HG02588 (cell line): ENCODE results near the gene GPBP1.
"Not testable (repeated sequence)": the region's sequence is repeated elsewhere in the genome, so short reads cannot be mapped to it uniquely, and the experiment has no call there.

ENCODE experiments used
- ATAC-seq: cut with Tn5 transposase; IDR thresholded peaks from one replicate; pipeline ENCODE4 v1.9.1; 2021; ENCODE audit warnings: mild to moderate bottlenecking, moderate library complexity; ENCODE audit not compliant: unreplicated experiment

The GPBP1 gene

DNA sequence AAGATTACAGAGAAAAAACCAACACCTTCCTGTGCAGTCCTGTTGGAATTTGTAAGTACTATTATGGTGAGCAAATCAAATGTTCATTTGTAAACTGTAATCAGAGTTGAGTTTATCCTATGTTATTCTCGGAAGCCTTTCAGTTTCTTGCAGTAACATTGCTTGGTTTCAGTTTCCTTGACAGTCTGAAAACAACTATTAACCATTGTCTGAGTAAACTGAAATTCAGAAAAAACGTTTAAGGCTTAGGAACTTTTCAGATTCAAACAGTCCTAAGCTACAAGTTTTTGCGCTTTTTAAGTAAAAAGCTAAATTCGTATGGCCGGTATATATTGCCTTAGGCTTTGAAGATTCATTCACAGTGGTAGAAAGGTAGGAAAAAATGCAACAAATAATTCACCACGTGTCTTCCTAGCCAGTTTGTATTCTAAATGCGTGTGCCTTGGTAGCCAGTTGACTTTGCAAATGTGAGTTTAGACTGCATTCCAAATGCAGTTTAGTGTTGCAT lies 2.5 kb downstream of the GPBP1 start:
- no peak for ATAC-seq

DNA sequence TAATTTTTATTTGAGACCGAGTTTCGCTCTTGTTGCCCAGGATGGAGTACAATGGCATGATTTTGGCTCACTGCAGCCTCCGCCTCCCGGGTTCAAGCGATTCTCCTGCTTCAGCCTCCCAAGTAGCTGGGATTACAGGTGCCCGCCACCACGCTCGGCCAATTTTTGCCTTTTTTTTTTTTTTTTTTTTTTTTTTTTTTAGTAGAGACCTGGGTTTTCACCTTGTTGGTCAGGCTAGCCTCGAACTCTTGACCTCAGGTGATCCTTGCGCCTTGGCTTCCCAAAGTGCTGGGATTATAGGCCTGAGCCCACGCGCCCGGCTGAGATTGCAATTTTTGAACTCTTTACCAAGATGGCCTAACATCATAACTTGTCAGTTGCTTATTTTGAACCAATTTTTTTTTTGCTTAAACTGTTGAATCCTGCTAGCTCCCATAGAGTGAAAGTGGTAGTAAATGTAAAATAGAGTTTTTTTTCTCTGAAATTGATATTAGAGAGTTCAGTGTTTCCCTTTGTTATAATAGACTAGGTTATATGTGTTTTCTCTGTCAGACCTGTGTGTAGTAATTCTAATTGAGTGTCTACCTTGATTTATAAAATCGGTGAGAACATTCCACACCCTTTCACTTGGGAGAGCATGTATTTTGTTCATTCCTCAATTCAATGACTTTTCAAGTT lies 3.8 kb downstream of the GPBP1 start:
- no peak for ATAC-seq

DNA sequence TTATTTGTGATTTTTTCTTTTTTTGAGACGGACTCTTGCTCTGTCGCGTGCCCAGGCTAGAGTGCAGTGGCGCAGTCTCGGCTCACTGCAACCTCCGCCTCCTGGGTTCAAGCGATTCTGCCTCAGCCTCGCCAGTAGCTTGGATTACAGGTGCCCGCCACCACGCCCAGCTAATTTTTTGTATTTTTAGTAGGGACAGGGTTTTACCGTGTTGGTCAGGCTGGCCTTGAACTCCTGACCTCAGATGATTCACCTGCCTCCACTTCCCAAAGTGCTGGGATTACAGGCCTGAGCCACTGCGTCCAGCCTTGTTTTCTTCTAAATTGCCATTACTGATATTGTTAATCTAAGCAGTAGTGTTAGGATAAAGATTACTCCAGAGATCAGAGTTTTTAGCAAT lies 4.4 kb downstream of the GPBP1 start:
- ATAC-seq = not testable (repeated sequence)

DNA sequence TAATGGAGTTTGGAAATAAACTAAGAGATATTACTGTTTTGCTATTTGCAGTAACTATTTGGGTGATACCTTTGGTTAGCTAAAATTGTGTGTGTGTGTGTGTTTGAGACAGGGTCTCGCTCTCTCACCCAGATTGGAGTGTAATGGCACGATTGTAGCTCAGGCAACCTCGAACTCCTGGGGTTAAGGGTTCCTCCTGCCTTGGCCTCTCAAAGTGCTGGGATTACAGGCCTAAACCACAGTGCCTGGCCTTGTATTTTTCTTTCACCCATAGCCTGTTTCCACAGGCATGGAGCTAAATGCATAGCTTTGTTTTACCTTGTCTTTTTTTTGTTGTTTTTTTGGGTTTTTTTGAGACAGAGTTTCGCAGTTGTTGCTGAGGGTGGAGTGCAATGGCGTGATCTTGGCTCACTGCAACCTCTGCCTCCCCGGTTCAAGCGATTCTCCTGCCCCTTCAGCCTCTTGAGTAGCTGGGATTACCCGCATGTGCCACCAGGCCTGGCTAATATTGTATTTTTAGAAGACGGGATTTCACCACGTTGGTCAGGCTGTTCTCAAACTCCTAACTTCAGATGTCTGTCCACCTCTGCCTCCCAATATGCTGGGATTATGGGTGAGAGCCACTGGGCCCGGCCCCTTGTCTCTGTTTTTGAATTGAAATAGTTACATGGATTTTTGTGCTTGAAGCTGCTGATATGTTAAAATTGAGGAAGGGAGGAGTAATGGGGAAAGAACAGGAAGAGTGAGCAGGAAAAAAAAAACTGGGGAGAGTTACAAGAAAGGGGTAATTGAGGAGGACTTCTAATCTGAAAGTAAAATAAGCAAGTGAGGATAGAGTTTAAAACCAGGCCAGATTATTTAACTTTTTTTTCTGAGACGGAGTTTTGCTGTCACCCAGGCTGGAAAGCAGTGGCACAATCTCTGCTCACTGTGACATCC lies 5.7 kb downstream of the GPBP1 start:
- ATAC-seq = no peak

DNA sequence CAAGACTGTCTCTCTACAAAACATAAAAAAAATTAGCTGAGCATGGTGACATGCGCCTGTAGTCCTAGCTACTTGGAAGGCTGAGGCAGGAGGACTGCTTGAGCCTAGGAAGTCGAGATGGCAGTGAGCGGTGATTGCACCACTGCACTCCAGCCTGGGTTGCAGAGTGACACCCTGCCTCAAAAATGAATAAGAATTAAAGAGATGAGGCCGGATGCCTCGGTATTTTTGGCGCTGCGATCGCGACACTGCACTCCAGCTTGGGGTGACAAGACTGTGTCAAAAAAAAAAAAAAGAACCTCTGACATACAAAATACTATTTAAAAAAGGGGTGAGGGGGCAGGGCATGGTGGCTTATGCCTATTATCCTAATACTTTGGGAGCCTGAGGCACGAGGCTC lies 7.3 kb downstream of the GPBP1 start:
- ATAC-seq = no peak

DNA sequence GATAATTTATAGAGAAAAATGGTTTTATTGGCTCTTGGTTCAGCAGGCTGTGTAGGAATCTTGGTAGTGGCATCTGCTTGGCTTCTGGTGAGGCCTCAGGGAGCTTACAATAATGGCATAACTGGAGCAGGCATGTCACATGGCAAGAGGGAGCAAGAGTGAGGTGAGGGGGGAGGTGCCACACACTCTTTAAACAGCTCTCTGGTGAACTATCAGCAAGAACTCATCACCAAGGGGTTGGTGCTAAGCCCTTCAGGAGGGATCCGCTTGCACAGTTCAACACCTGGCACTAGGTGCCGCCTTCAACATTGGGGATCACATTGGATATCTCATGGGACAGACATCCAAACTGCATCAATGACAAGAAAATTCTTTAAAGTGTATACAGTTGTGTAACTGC lies 10.5 kb downstream of the GPBP1 start:
- ATAC-seq = no peak

DNA sequence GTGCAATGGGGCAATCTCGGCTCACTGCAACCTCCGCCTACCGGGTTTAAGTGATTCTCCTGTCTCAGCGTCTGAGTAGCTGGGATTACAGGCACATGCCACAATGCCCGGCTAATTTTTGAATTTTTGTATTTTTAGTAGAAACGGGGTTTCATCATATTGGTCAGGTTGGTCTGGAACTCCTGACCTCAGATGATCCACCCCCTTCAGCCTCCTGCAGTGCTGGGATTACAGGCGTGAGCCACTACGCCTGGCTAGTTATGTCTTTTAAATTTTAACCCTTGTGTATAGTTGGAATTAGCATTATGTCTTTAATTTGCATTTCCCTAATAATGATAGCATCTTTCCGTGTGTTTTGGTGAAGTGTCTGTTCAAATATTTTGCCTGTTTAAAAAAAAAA lies 11.5 kb downstream of the GPBP1 start:
- no peak for ATAC-seq

DNA sequence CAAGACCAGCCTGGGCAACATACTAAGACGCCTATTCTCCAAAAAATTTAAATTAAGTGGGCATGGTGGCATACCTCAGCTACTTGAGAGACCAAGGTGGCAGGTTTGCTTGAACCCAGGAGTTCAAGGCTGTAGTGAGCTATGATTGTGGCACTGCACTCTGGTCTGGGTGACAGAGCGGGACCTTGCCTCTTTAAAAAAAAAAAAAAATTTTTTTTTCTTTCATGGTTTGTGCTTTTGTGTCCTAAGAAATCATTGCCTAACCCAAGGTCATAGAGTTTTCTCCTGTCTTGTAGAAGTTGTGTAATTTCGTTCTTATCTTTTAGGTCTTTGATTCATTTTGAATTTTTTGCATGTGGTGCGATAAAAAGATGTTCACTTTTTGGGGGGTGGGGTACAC lies 12.3 kb downstream of the GPBP1 start:
- no peak for ATAC-seq

DNA sequence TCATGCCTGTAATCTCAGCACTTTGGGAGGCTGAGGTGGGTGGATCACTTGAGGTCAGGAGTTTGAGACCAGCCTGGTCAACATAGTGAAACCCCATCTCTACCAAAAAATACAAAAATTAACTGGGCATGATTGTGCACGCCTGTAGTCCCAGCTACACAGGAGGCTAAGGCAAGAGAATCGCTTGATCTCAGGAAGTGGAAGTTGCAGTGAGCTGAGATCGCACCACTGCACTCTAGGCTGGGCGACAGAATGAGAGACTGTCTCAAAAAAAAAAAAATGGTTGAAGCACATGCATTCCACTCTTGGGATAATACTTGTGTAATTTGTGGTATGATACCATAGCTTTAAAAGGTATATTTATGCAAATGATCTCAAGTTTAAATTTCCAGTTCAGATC lies 14.1 kb downstream of the GPBP1 start:
- not testable (repeated sequence) for ATAC-seq

DNA sequence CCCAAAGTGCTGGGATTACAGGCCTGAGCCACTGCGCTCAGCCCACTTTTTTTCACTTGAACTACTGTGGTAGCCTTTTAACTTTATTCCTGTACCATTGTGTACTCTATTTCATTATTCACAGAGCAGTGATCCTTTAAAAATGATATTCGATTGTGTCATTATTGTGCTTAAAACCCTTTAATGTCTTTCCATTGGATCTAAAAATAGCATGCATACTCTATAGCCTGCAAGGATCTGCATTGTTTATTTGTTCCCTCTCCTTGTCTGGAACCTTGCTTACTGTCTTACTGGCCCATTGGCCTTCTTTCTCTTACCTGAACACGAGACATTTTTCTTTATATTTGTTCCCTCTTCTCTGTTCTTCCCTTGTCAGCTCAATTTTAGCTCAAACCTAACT lies 15.7 kb downstream of the GPBP1 start:
- no peak for ATAC-seq

DNA sequence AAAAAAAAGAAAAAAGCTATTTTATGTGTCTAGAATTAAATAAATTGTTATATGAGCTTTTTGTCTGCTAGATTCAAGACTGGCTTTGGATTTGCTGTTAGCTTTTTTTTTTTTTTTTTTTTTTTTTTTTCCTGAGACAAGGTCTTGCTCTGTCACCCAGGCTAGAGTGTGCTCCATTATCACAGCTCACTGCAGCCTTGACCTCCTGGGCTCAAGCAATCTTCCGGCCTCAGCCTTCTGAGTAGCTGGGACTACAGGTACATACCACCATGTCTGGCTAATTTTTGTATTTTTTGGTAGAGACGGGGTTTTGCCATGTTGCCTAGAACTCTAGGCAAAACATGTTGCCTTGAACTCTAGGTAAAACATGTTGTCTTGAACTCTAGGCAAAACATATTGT lies 16.7 kb downstream of the GPBP1 start:
- no peak for ATAC-seq

DNA sequence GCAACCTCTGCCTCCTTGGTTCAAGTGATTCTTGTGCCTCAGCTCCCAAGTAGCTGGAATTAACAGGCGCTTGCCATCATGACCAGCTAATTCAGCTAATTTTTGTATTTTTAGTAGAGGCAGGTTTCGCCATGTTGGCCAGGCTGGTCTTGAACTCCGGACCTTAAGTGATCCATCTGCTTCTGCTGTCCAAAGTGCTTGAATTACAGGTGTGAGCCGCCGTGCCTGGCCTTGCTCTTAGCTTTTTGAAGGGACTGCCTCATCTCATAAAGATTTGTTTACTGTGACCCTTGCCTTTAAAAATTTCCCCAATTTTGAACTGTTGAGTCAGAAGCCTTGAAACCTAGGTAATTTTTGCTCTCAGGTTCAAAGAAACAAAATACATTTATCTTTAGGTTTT lies 17.3 kb downstream of the GPBP1 start:
- ATAC-seq = no peak

DNA sequence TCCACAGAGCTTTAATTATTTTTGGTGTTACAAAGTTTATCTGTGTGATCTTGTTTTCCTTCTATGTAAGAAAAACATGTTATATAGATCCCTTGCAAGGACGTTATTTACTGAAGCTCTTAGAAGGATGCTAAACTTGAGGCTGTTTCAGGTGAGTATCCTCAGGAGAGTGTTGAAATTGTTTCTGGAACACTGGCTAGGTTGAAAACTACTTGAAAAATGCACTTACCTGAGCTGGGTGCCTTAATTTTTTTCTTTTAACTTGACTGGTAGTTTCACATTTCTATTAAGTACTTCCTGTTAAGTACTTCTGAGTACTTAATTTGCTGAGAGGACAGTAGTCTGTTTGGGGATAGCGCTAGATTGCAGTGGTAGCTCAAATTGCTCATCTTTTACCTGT lies 18.1 kb downstream of the GPBP1 start:
- no peak for ATAC-seq

DNA sequence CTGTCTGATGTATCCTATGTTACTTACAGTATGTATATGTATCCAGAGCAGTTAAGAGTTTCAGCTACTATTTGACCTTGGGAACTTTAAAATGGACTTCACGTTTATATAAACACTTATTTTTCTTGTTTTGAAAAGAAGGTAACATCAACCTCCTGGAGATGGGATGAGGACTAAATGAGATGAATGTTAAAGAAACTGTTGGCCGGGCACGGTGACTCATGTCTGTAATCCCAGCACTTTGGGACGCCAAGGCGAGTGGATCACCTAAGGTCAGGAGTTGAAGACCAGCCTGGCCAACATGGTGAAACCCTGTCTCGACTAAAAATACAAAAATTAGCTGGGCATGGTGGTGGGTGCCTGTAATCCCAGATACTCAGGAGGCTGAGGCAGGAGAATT lies 19.0 kb downstream of the GPBP1 start:
- ATAC-seq = not testable (repeated sequence)

DNA sequence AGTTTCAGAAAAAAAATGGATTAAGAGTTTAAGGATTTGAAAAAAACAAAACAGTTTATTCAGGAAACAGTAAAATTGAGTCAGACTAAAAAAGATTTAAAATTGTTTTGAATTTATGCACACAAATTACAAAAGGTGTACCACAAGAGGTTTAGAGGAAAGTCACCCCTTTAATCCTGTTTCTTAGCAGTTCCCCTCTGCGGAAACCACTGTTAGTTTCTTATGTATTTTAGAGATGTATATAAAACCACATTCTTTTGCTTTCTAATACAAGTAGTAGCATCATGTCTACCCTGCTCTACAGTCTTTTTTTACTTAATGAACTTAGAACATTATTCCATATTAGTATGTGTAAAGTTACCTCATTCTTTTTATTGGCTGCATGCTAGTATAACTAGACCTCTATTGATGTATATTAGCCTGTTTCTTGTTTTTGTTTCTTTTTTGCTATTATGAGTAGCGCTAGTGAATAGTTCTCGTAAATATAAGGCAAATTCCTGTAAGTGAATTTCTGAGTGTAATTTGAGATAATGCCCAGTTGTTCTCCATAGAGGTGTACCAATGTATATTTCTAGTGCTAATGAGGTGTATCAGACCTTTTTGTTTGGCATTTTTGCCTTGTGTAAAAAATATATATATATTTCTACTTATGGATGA lies 20.0 kb downstream of the GPBP1 start:
- no peak for ATAC-seq

DNA sequence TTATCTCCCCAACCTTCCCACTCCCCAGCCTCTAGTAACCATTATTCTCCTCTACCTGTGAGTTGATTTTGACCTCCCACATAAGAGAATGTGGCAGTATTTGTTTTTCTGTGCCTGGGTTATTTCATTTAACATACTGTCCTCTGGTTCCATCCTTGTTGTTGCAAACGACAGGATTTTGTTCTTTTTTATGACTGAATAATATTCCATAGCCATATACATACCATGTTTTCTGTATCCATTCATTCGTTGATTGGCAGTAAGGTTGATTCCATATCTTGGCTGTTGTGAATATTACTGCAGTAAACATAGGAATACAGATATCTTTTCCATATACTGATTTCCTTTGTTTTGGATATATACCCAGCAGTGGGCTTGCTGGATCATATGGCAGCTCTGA lies 20.8 kb downstream of the GPBP1 start:
- ATAC-seq = no peak

DNA sequence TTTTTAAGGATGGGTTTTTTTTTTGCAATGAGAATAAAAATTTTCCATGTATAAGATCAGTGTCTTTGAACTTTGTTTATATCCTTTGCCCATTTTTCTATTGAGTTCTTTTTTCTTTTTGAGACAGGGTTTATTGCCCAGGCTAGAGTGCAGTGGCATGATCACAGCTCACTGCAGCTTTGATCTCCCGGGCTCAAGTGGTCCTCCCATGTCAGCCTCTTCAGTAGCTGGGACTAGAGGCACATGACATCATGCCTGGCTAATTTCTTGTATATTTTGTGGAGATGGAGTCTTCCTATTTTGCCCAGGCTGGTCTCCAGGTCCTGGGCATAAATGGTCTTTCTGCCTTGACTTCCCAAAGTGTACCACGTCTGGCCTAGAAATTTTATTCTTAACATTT lies 21.2 kb downstream of the GPBP1 start:
- ATAC-seq = no peak

DNA sequence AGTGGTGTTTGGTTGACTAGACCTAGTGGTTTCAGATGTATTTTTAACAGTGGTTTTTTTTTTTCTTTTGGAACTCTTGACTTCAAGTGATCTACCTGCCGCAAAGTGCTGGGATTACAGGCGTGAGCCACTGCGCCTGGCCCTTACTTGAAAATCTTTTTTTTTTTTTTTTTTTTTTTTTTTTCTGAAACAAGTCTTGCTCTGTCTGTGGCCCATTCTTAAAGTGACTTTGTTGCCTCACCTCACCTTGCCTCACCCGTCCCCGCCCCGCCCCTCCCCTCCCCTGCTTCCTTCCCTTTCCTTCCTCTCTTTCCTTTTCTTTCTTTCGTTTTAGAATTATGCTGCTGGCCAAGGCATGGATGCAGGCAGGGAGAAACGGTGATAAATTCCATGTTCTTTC lies 26.0 kb downstream of the GPBP1 start:
- ATAC-seq = no peak

DNA sequence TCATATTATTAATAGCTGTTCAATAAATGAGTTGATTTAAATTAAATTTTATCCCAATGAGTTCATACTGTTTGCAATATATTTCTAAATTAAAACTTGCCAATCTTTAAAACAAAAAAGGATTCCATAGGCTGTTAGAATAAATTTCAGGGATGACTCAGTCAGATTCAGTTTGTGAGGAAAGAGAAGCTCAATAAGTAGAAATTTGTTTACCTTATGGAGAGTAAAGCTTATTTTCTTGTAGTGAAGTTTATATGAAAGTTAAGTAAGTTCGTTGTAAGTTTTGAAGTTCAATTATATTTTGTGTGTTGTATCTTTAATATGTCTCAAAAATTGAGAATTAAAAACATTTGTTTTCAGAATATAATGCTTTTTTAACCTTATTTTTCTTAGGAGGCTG lies 29.0 kb downstream of the GPBP1 start:
- no peak for ATAC-seq

DNA sequence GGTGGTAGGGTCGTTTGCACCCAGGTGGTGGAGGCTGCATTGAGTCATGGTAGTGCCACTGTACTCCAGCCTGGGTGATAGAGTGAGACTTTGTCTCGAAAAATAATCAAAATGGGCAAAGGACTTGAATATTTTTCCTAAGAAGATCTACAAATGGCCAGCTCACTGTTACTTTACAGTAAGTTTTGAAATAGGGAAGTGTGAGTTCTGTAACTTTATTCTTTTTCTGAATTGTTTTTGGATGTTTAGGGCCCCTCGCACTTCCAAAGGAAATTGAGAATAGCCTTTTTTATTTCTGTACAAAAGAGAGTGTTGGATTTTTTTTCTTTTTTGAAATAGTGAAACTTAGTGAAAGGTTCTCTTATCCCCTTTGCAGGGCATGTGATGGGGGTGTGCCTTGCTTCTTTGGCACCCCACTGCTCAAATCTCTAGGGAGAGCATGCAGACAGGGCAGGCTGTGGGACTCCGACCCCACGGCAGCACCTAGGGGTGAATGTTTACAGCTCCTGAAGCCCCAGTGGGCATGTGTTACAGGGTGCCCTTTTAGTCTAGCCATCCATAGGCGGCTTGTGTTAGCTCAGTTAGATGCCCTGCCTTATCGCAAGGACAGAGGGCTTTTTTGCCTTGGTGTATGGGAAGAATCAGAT lies 33.3 kb downstream of the GPBP1 start:
- ATAC-seq = no peak

DNA sequence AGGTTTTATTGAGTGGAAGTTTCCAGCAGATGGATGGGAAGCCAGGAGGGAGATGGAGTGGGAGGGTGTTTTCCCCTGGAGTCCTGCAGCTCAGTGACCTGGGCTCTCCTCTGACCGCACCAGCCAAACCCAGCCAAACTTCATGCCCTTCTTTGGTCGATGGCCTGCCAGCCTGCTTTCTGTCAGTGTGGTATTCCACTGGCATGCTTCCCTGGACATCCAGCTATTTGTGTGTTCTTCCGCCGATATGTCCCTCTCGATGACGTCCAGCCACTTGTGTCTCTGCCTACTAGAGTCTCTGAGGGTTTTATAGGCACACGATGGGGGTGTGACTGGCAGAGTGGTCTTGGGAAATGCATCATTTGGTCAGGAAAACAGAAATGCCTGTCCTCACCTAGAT lies 33.8 kb downstream of the GPBP1 start:
- ATAC-seq = no peak
